GM12878 (cell line): ENCODE measurements around the gene BIRC3. TPM values are rescaled to one million over a fixed set of nuclear protein-coding genes. Genes with fewer than 3 reads are reported as not detected.
A peak's percentile ranks its signal among the peaks of the same experiment; 100 is the strongest.

Experiments
- ATAC-seq: fragments of 200-7000 bp; cut with Tn5 transposase; 3 replicates; pipeline ENCODE4 v1.9.1; 2020; ENCODE audit warnings: mild to moderate bottlenecking, moderate library complexity
- BruUV-seq: library from RNA; stranded (reverse); fragments of 400-500 nt; replicated peaks from 2 replicates; lab custom pipeline; 2021; lab: Mats Ljungman, UMichigan
- CTCF ChIA-PET: fragments of 300-600 bp; sonication (Branson Sonifier 250); formaldehyde crosslinking; extraction: SDS; loops from one replicate; lab custom pipeline; 2021; ENCODE audit warnings: inconsistent platforms; lab: Yijun Ruan, JAX
- POLR2A ChIA-PET: fragments of 350-600 bp; formaldehyde crosslinking; extraction: SDS; loops from one replicate; lab custom pipeline; 2021; ENCODE audit warnings: inconsistent platforms; lab: Charles Lee
- RAD21 ChIA-PET: fragments of 300-600 bp; sonication (Branson Sonifier 250); formaldehyde crosslinking; loops from one replicate; lab custom pipeline; 2023; ENCODE audit warnings: antibody characterized with exemption; ENCODE audit not compliant: unreplicated experiment; lab: Charles Lee
- SMC1A ChIA-PET: fragments of 300-600 bp; sonication (Branson Sonifier 250); formaldehyde crosslinking; loops from one replicate; lab custom pipeline; 2023; ENCODE audit not compliant: unreplicated experiment, uncharacterized antibody; lab: Charles Lee
- DNase-seq: peaks from one replicate; pipeline ENCODE4 v3.0.0-alpha.2; 2011; ENCODE audit warnings: low read depth, low spot score
- FAIRE-seq: peaks from 3 replicates; lab custom pipeline; 2011; peaks lifted over from hg19 to GRCh38; lab: Jason Lieb, UNC
- H2AFZ ChIP-seq: 2 replicates; pipeline ENCODE4 v1.6.0; 2011; ENCODE audit warnings: low read depth, low read length, control low read depth; ENCODE audit not compliant: control insufficient read depth
- H3K27ac ChIP-seq: 2 replicates; pipeline ENCODE4 v1.5.1; 2011; ENCODE audit warnings: control low read depth; ENCODE audit not compliant: control insufficient read depth, insufficient read depth
- H3K27me3 ChIP-seq, 2 experiments: replicated peaks in 1 of 2; 2 replicates each; pipeline versions ENCODE4 v1.6.0 to v1.6.1; 2011; ENCODE audit warnings: low read length in 1 of 2; ENCODE audit not compliant: control insufficient read depth in 2 of 2, insufficient read depth in 2 of 2
- H3K36me3 ChIP-seq, 2 experiments: 2 replicates each; pipeline ENCODE4 v1.5.1; 2011; ENCODE audit warnings: low read length in 1 of 2; ENCODE audit not compliant: control insufficient read depth in 2 of 2, insufficient read depth in 2 of 2
- H3K4me1 ChIP-seq: 2 replicates; pipeline ENCODE4 v1.6.1; 2011; ENCODE audit warnings: mild to moderate bottlenecking, low read length, moderate library complexity, mixed read lengths; ENCODE audit not compliant: control insufficient read depth, insufficient read depth
- H3K4me2 ChIP-seq: 2 replicates; pipeline ENCODE4 v1.6.0; 2011; ENCODE audit warnings: control low read depth; ENCODE audit not compliant: control insufficient read depth, insufficient read depth
- H3K4me3 ChIP-seq: fragments of 200-600 bp; sonication (generic); 2 replicates; pipeline ENCODE4 v1.5.1; 2016
- H3K79me2 ChIP-seq: 2 replicates; pipeline ENCODE4 v1.6.0; 2011; ENCODE audit warnings: low read length; ENCODE audit not compliant: control insufficient read depth, insufficient read depth
- H3K9ac ChIP-seq: 2 replicates; pipeline ENCODE4 v1.8.0; 2011; ENCODE audit warnings: low read length, control low read depth, mixed read lengths; ENCODE audit not compliant: control insufficient read depth, insufficient read depth
- H3K9me3 ChIP-seq: replicated peaks from 3 replicates; pipeline ENCODE4 v1.5.1; 2011; ENCODE audit warnings: mild to moderate bottlenecking, low read length; ENCODE audit not compliant: control insufficient read depth, insufficient read depth
- H4K20me1 ChIP-seq: 2 replicates; pipeline ENCODE4 v1.6.0; 2011; ENCODE audit not compliant: control insufficient read depth, insufficient read depth
- ASH2L ChIP-seq: fragments of 300-600, 200-600 bp; sonication (generic); IDR thresholded peaks from 2 replicates; pipeline ENCODE4 v1.6.1; 2017; ENCODE audit warnings: low read depth, mild to moderate bottlenecking, borderline replicate concordance
- FOXK2 ChIP-seq: fragments of 450-650 bp; IDR thresholded peaks from 2 replicates; pipeline ENCODE4 v1.6.1; 2017; ENCODE audit warnings: mild to moderate bottlenecking, moderate library complexity
- HDGF ChIP-seq: fragments of 450-650 bp; IDR thresholded peaks from 2 replicates; pipeline ENCODE4 v1.6.1; 2016; ENCODE audit warnings: antibody characterized with exemption
- KAT2A ChIP-seq: conservative IDR thresholded peaks from 2 replicates; pipeline ENCODE4 v1.6.1; 2011; ENCODE audit warnings: low read depth, low read length; ENCODE audit not compliant: control insufficient read depth
- MEF2B ChIP-seq: fragments of 450-650 bp; IDR thresholded peaks from 2 replicates; pipeline ENCODE4 v1.6.1; 2018; ENCODE audit warnings: mild to moderate bottlenecking, moderate library complexity; ENCODE audit not compliant: partially characterized antibody, poor library complexity, severe bottlenecking
- POLR2AphosphoS2 ChIP-seq: IDR thresholded peaks from 2 replicates; pipeline ENCODE4 v1.6.1; 2011; ENCODE audit warnings: low read depth, mild to moderate bottlenecking, low read length, improper control_type of control experiment, moderate library complexity
- RB1 ChIP-seq: fragments of 450-650 bp; formaldehyde crosslinking; IDR thresholded peaks from 2 replicates; pipeline ENCODE4 v1.6.1; 2017; ENCODE audit warnings: mild to moderate bottlenecking, borderline replicate concordance
- WRNIP1 ChIP-seq: IDR thresholded peaks from 2 replicates; pipeline ENCODE4 v1.6.1; 2011; ENCODE audit warnings: low read depth, low read length, improper control_type of control experiment, borderline replicate concordance
- ZZZ3 ChIP-seq: IDR thresholded peaks from 2 replicates; pipeline ENCODE4 v1.6.1; 2011; ENCODE audit warnings: low read depth; ENCODE audit not compliant: control insufficient read depth, insufficient read length
- WGBS: methylation state at CpG from one replicate; pipeline ENCODE4 v1.1.6; 2016; ENCODE audit warnings: low lambda C conversion rate; ENCODE audit not compliant: insufficient replicate concordance, insufficient coverage; ENCODE audit errors: missing lambda C conversion rate; 5-methylcytosine and 5-hydroxymethylcytosine counted together
- in situ Hi-C: fragments of 300-500 bp; cut with MboI; formaldehyde crosslinking; loops from 9 replicates; pipeline ENCODE4 v1.14.3; 2018; ENCODE audit warnings: mixed read lengths
- intact Hi-C: fragments of 100-400 bp; cut with micrococcal nuclease; formaldehyde crosslinking; loops from one replicate; pipeline ENCODE4 v1.14.2; 2022; ENCODE audit not compliant: unreplicated experiment
- polyA plus RNA-seq, 11 experiments: library from polyadenylated mRNA; depleted of rRNA in 4 of 11; unstranded in 6 of 11; stranded (reverse) in 5 of 11; fragments of >200 nt; fragmentation: Nextera tagmentation in 4 of 11; fragmentation: Illumina TruSeq in 1 of 11; extraction: Ambion mirVana in 4 of 11; extraction: Trizol in 1 of 11; gene quantifications; 1 replicate in 1 of 11; 2 replicates in 10 of 11; pipeline versions ENCODE4 v1.2.1 to v1.2.3, GENCODE V29; 2011 to 2016; ENCODE audit warnings: inconsistent platforms in 2 of 11, missing spikeins in 2 of 11, low read depth in 1 of 11
- total RNA-seq, 4 experiments: library from RNA; depleted of rRNA in 3 of 4; stranded (reverse); fragments of >200 nt in 3 of 4; fragmentation: Illumina TruSeq in 1 of 4; extraction: Trizol in 1 of 4; gene quantifications; 2 replicates each; pipeline versions ENCODE4 v1.2.1 to v1.2.3, GENCODE V29; 2013 to 2021
- TF ChIP-seq, protein P1 (sequence below): fragments of 450-650 bp; IDR thresholded peaks from 2 replicates; pipeline ENCODE4 v1.6.1; 2016; ENCODE audit warnings: mild to moderate bottlenecking
- TF ChIP-seq, protein P2 (sequence below): IDR thresholded peaks from 2 replicates; pipeline ENCODE4 v1.6.1; 2012; ENCODE audit warnings: low read depth, low read length, improper control_type of control experiment
- TF ChIP-seq, protein P3 (sequence below): fragments of 450-650 bp; IDR thresholded peaks from 2 replicates; pipeline ENCODE4 v1.6.1; 2016; ENCODE audit warnings: mild to moderate bottlenecking
- TF ChIP-seq, protein P4 (sequence below): fragments of 450-650 bp; IDR thresholded peaks from 2 replicates; pipeline ENCODE4 v1.6.1; 2017; ENCODE audit warnings: mild to moderate bottlenecking, moderate library complexity

BIRC3 gene
- total and polyA plus RNA-seq, 10 of the 15 experiments (the other 5 are each of a cell fraction or from before 2014, with no cell fraction given) = 42.1 to 351 (median 83.7) TPM

DNA sequence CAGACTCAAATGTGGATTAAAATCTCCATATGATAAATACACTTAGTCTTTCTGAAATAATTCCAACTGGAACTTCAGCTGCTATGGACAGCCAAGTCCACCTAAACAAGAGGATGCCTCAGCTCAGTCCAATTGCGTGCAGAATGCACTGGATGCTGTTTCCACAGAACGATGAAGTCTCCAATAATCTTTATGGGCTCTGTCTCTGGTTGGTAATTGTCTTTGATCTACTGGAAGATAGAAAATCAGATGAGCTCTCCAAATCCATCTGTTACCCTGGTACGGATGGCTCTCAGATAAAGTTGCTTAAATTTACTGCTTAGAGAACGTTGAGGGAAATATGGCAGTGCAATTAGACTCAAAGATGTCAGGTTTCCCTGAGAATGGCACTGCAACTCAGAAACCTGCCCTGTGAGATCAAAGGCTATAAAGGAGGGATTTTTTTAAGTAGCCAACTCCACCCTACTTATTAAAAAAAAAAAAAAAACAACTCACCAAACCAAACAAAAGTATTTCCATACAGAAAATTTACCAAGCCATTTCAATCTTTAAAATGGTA is 859 bp upstream of the BIRC3 start (continued):
- TF ChIP-seq, protein P1, sequence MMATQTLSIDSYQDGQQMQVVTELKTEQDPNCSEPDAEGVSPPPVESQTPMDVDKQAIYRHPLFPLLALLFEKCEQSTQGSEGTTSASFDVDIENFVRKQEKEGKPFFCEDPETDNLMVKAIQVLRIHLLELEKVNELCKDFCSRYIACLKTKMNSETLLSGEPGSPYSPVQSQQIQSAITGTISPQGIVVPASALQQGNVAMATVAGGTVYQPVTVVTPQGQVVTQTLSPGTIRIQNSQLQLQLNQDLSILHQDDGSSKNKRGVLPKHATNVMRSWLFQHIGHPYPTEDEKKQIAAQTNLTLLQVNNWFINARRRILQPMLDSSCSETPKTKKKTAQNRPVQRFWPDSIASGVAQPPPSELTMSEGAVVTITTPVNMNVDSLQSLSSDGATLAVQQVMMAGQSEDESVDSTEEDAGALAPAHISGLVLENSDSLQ = peak; percentile 20; the same call in 1 of the 2 replicates

DNA sequence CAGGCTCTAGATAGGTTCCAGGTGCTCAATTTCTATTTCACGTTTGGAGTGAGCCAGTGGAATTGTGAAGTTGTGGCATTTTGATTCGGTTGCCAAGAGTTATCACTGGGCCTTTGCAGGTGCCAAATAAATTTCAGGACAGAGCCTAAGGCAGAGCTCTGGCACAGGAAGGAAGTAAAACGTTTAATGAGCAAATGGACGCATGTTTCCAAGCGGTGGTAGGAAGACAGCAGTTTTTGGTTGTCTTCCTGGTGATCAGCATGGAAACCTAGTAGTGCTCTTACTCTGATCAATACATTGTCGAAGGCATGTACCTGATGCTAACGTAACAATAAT is 452 bp downstream of the BIRC3 start:
- Histone ChIP-seq H2AFZ (peak overlapping the region; percentile 11; the same call in 1 of the 2 replicates), H3K9me3 (no peaks in the 10 kb centered on the region; the same call in 2 of the 3 replicates), H3K27me3 (no peaks in the 10 kb centered on the region), H3K36me3 (0 out of 4 replicates have a peak, but pooled peaks cover 0 to 5% of the 10 kb centered on the region in 2 experiments), H3K79me2 (peaks cover 61% of the 10 kb centered on the region), H3K27ac (peak overlapping the region; percentile 97), H3K4me1 (peaks cover 24% of the 10 kb centered on the region), H4K20me1 (no peaks in the 10 kb centered on the region), H3K4me2 (peak overlapping the region; percentile 70), H3K9ac (peak overlapping the region; percentile 85), H3K4me3 (peak overlapping the region; percentile 76)
- RAD21 ChIA-PET = interaction anchor here (0.8 to 5.0 kb wide), 7 partner anchors 15 to 295 kb away, joined by 3 to 61 read pairs (median 7); no protein-coding TSS in a partner anchor
- intact Hi-C loops (loop anchor here (1.0 to 5.0 kb wide), 4 partner anchors 23 to 245 kb away; partner anchors contain the start of gene BIRC2), in situ Hi-C loops (no loop called here)
- CTCF ChIA-PET = interaction anchor here (0.6 to 4.8 kb wide), 10 partner anchors 10 to 349 kb away, joined by 3 to 31 read pairs (median 4); no protein-coding TSS in a partner anchor
- ATAC-seq (peak; percentile 2), FAIRE-seq (no peak), DNase-seq (no peak)
- POLR2A ChIA-PET = interaction anchor here (1.3 kb wide), 1 partner anchor 24 kb away, joined by 5 read pairs; no protein-coding TSS in a partner anchor
- SMC1A ChIA-PET = interaction anchor here (0.6 to 13.5 kb wide), 11 partner anchors 9 to 299 kb away, joined by 3 to 255 read pairs (median 3); no protein-coding TSS in a partner anchor
- TF ChIP-seq HDGF (0 out of 2 replicates have a peak, but pooled peaks have one; percentile 3), KAT2A (no peak), FOXK2 (no peak), POLR2AphosphoS2 (peak; percentile 6; the same call in 1 of the 2 replicates), MEF2B (no peak), RB1 (no peak), ZZZ3 (no peak), ASH2L (no peak), WRNIP1 (0 out of 2 replicates have a peak, but pooled peaks have one; percentile 8)
- TF ChIP-seq, protein P2, sequence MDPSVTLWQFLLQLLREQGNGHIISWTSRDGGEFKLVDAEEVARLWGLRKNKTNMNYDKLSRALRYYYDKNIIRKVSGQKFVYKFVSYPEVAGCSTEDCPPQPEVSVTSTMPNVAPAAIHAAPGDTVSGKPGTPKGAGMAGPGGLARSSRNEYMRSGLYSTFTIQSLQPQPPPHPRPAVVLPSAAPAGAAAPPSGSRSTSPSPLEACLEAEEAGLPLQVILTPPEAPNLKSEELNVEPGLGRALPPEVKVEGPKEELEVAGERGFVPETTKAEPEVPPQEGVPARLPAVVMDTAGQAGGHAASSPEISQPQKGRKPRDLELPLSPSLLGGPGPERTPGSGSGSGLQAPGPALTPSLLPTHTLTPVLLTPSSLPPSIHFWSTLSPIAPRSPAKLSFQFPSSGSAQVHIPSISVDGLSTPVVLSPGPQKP = no peak
- TF ChIP-seq, protein P3, sequence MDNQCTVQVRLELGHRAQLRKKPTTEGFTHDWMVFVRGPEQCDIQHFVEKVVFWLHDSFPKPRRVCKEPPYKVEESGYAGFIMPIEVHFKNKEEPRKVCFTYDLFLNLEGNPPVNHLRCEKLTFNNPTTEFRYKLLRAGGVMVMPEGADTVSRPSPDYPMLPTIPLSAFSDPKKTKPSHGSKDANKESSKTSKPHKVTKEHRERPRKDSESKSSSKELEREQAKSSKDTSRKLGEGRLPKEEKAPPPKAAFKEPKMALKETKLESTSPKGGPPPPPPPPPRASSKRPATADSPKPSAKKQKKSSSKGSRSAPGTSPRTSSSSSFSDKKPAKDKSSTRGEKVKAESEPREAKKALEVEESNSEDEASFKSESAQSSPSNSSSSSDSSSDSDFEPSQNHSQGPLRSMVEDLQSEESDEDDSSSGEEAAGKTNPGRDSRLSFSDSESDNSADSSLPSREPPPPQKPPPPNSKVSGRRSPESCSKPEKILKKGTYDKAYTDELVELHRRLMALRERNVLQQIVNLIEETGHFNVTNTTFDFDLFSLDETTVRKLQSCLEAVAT = 0 out of 2 replicates have a peak, but pooled peaks have one; percentile 51
- TF ChIP-seq, protein P4, sequence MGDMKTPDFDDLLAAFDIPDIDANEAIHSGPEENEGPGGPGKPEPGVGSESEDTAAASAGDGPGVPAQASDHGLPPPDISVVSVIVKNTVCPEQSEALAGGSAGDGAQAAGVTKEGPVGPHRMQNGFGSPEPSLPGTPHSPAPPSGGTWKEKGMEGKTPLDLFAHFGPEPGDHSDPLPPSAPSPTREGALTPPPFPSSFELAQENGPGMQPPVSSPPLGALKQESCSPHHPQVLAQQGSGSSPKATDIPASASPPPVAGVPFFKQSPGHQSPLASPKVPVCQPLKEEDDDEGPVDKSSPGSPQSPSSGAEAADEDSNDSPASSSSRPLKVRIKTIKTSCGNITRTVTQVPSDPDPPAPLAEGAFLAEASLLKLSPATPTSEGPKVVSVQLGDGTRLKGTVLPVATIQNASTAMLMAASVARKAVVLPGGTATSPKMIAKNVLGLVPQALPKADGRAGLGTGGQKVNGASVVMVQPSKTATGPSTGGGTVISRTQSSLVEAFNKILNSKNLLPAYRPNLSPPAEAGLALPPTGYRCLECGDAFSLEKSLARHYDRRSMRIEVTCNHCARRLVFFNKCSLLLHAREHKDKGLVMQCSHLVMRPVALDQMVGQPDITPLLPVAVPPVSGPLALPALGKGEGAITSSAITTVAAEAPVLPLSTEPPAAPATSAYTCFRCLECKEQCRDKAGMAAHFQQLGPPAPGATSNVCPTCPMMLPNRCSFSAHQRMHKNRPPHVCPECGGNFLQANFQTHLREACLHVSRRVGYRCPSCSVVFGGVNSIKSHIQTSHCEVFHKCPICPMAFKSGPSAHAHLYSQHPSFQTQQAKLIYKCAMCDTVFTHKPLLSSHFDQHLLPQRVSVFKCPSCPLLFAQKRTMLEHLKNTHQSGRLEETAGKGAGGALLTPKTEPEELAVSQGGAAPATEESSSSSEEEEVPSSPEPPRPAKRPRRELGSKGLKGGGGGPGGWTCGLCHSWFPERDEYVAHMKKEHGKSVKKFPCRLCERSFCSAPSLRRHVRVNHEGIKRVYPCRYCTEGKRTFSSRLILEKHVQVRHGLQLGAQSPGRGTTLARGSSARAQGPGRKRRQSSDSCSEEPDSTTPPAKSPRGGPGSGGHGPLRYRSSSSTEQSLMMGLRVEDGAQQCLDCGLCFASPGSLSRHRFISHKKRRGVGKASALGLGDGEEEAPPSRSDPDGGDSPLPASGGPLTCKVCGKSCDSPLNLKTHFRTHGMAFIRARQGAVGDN = no peak
- TSS peak; percentile 68 for BruUV-seq
- 1% methylated on average over 7 of the region's 7 CpGs for WGBS
